Coronary artery (tissue), 2 donors: ENCODE data around the gene GAMT.

Source experiments
- DNase-seq: peaks from one replicate; pipeline ENCODE4 v3.0.0-alpha.2; 2017; ENCODE audit warnings: low spot score
- H3K27ac ChIP-seq, 2 donors: fragments of 200-600 bp; sonication (generic); one replicate each; pipeline ENCODE4 v1.5.1; 2016 to 2019
- H3K4me3 ChIP-seq: fragments of 200-600 bp; sonication (generic); 2 replicates; pipeline ENCODE4 v1.5.1; 2016; ENCODE audit warnings: mild to moderate bottlenecking, moderate library complexity
- CTCF ChIP-seq: fragments of 200-600 bp; sonication (generic); IDR thresholded peaks from one replicate; pipeline ENCODE4 v1.5.1; 2019; ENCODE audit warnings: antibody characterized with exemption

GAMT gene

DNA sequence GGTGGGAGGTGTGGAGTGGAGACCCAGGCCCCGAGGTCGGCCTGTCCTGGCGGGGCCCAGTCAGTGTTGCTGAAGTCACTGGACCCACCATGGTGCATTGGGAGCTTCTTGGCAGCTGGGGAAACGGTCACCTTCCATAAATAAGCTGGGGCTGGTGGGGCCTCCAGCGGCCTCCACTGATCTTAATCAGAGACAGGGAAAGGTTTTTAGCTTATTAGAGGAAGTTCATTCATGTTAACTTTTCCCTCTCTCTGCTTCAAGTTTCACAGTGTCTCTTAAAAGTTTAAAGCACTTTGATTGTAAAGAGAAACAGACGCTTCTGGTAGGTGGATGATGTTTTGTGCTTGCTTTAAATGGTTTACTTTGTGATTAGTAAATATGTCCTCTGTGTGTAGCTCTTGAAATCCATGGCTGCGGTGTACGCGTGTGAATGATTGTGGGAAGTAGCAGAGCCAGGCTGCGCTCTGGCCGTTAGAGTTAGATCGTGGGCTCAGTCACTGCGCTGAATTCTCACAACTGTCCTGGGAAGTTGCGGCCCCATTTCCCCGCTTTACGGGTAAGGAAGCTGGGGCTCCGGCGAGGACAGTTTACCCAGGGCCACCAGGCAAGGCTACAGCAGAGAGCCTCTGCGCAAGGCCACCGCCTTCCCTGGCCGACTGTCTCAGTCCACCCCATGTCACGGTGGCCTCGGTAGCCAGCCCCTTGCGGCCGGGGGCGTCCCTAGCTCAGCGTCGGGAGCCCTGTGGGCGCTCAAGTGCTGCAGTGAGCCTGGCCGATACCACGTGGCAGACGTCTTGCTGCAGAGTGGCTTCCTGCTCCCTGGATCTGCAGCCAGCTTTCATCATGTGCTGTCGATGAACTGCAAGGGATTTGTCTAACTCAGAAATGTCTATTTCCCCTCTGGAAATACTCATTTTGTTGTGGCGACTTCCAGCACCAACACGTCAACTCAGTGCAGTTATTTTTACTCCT is 34.2 kb downstream of the GAMT start:
- Histone ChIP-seq H3K4me3 (no peak overlapping the region), H3K27ac (peak overlapping the region; percentile 13 to 39)
- TF ChIP-seq CTCF, result no peak
- DNase-seq, result no peak

- Histone ChIP-seq H3K4me3 (no peak overlapping the region), H3K27ac (no peak overlapping the region)
- no peak for DNase-seq
- TF ChIP-seq CTCF, result no peak
Measured at GRCh38 chr19:1366296-1366695, 35.0 kb downstream of the GAMT start.

DNA sequence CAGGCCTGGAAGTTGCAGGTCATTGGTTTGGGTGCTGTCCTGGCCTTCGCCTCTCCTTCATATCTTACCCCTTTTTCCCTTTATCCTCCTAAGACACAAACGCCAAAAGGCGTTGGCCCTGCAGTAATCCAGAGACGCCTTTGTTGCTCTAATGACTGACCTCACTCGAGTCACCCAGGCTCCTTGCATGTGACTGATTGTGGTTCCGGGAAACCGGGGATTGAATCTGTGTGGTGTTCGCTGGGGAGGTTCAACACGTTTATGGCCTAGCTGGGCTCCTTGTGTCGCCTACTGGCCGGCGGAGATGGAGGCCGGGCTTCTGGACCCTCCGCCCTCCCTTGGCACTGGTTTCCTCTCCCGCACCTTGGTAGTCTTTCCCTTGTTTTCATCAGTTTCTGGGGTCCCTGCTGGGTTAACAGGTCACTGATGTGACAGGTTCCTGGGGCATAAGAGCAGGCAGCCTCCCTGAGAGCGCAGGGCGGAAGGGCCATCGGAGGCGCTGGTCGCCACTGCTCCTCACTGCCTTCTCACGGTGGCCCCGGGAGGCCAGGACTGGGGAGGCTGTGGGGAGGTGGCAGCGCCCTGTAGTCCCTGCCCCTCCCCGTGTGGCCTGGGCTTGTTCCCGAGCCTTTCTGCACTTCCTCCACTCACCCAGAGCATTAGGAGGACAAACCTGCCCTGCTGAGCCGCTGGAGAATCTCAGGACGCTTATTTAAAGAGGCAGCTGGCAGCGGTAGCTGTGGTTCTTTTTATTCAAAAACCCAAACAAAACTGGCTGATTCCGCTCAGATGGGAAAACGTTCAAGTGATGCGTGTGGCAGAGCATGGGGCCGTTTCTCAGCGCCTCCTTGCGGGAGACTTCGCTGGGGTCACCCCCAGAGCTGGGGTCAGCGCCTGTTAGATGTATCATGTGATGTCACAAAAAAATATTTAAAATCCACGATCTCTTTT is 35.7 kb downstream of the GAMT start:
- no peak for TF ChIP-seq CTCF
- Histone ChIP-seq H3K27ac (no peak overlapping the region), H3K4me3 (no peak overlapping the region)
- no peak for DNase-seq

DNA sequence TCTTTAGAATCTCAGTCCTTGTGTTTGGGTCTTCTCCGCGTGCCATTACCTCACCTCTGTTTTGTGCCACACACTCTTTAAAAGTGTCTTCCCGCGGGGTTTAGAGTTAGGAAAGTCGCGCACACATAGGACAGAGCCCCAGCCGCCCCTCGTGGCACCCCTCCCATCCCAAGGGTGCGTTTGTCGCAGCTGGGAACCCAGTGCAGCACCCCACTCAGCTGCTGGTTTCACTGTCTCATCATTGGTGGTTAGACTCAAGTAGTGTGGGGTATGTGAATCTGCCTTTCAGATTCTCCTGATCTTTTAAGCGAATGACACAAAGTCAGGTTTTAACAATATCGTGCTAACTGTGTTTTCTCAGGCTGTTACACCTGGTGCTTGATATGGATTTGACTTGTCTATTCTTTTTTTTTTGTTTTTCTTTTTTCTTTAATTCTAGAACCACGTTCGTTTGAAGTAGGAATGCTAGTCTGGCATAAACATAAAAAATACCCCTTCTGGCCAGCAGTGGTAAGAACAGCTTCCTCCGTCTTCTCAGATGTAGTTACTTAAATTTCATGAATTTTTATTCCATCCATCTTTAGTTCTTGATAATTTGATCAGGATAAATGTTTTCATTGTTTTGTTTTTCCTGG is 37.2 kb downstream of the GAMT start:
- TF ChIP-seq CTCF, result no peak
- no peak overlapping the region for H3K4me3 ChIP-seq
- DNase-seq, result no peak
- no peak overlapping the region for H3K27ac ChIP-seq

DNA sequence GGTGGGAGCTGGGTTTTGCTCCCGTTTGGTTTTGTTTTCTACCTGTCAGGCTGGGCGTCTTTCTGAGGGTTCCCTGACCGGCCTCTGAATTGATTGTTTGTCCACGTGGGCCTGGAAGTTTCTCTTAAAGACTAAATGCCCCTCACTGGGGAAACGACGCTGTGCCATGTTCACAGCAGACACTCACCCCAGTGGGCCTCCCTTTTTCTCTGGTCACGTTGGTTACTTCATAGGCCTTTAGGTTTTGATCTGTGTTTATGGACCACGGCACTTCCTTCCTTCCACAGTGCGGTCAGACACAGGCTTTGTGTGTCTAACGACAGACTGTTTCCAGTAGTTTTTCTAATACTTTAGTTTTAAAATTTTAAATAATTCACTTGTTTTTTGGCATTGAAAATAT is 37.7 kb downstream of the GAMT start:
- TF ChIP-seq CTCF, result no peak
- Histone ChIP-seq H3K4me3 (no peak overlapping the region), H3K27ac (no peak overlapping the region)
- DNase-seq, result no peak

DNA sequence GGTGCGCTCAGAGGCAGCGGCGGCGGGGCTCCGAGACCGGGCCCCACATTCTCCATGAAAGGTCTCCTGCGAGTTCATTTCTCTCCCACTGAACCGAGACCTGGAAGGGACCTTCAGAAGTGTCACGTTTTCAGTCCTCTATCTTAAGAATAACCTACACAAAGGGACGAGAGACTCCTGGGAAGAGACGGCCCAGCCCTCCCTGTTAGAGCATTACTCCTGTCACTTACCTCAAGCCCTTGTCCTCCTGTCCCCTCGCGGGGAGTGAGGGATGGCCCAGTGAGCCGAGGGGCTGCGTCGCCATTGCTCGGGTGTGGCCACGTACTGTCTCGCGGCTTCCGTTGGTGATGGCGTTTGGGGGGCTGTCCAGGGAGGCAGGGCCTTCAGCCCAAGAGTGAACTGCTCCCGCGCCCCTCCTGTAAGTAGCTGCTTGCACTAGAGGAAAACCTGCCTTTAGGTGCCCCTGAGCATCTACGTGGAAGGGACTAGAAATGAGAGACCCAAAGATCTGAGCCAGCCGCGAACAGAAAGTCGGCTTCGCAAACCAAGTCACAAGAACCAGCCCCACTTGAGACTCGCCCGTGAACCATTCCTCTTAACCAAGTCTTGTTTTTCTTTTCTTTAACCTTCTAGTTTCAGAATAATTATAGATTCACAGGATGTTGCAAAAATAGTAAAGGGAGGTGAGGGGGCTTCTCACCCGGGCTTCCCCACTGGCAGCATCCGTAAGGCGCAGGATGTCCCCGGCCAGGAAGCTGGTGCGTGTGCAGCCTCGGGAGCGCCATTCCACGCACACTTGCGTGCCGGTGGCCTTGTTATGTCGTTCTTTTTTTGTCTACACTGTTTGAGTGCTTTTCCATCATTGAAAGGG is 38.7 kb downstream of the GAMT start:
- no peak for DNase-seq
- Histone ChIP-seq H3K4me3 (no peak overlapping the region), H3K27ac (peak overlapping the region; percentile 39 to 84)
- TF ChIP-seq CTCF, result no peak
